Erythroblast (primary cell): ENCODE measurements around the gene SAP30BP.

ENCODE experiments used
- DNase-seq, 2 experiments: peaks; one replicate each; lab custom pipeline; 2025; lab: John Stamatoyannopoulos, UW
- GATA1 ChIP-seq: IDR thresholded peaks from 2 replicates; pipeline ENCODE4 v1.6.1; 2011; ENCODE audit warnings: low read depth, mild to moderate bottlenecking, control low read depth, low read length, moderate library complexity
- POLR2A ChIP-seq: IDR thresholded peaks from 2 replicates; pipeline ENCODE4 v1.6.1; 2011; ENCODE audit warnings: mild to moderate bottlenecking, low read length

SAP30BP gene

DNA sequence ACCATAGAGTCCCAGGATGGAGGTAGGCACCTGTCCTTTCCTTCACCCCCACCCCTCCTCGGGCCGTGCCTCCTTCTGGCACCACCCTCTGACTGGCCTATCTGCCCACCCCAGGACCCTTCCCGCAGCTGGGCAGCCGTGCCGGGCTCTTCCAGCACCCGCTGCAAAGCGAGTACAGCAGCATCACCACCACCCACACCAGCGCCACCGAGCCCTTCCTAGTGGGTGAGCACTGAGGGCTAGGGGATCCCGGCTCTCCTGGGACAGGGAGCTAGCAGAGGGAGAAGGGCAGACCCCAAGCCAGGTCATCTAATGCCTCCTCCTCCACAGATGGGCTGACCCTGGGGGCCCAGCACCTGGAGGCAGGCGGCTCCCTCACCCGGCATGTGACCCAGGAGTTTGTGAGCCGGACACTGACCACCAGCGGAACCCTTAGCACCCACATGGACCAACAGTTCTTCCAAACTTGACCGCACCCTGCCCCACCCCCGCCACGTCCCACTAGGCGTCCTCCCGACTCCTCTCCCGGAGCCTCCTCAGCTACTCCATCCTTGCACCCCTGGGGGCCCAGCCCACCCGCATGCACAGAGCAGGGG, 90.0 kb downstream of the SAP30BP start:
- TF ChIP-seq POLR2A = no peak
- no peak for TF ChIP-seq GATA1
- DNase-seq = no peak
